SK-N-SH (cell line): ENCODE measurements around the gene RELB. TPM values are rescaled to one million over a fixed set of nuclear protein-coding genes. Genes with fewer than 3 reads are reported as not detected.

Experiments used
- CTCF ChIA-PET: fragments of 300-600, 350-600 bp; formaldehyde crosslinking; extraction: SDS; loops from one replicate; lab custom pipeline; 2021; lab: Yijun Ruan, JAX
- POLR2A ChIA-PET: fragments of 350-600 bp; sonication (Branson Sonifier 250); formaldehyde crosslinking; extraction: SDS; loops from one replicate; lab custom pipeline; 2020; ENCODE audit warnings: antibody characterized with exemption, inconsistent platforms; lab: Yijun Ruan, JAX
- DNase-seq: peaks from one replicate; pipeline ENCODE4 v3.0.0; 2012
- H2AFZ ChIP-seq: fragments of 200-600 bp; sonication (generic); 2 replicates; pipeline ENCODE4 v1.8.1; 2016; ENCODE audit warnings: antibody characterized with exemption, mild to moderate bottlenecking, low read depth
- H3F3A ChIP-seq: fragments of 200-600 bp; sonication (generic); replicated peaks from 2 replicates; pipeline ENCODE3; 2016; ENCODE audit warnings: antibody characterized with exemption, mild to moderate bottlenecking; ENCODE audit not compliant: insufficient read depth
- H3K27ac ChIP-seq, 2 experiments: fragments of 200-500 bp in 1 of 2; fragments of 200-600 bp in 1 of 2; sonication (Bioruptor generic) in 1 of 2; sonication (generic), shearing (Covaris generic) in 1 of 2; 2 replicates each; pipeline versions ENCODE4 v1.5.1 to v1.6.1; 2014 to 2016; ENCODE audit warnings: low read depth in 2 of 2, inconsistent platforms in 1 of 2, low read length in 1 of 2, mild to moderate bottlenecking in 1 of 2, mixed read lengths in 1 of 2
- H3K27me3 ChIP-seq: fragments of 200-600 bp; sonication (generic), shearing (Covaris generic); 2 replicates; pipeline ENCODE4 v1.6.1; 2016; ENCODE audit warnings: mixed run types; ENCODE audit not compliant: insufficient read depth
- H3K36me3 ChIP-seq, 2 experiments: fragments of 200-500 bp in 1 of 2; fragments of 200-600 bp in 1 of 2; sonication (Bioruptor generic) in 1 of 2; sonication (generic) in 1 of 2; replicated peaks in 1 of 2; 2 replicates each; pipeline versions ENCODE3 to v1.5.1; 2014 to 2016; ENCODE audit warnings: low read length in 1 of 2, mild to moderate bottlenecking in 1 of 2; ENCODE audit not compliant: insufficient read depth in 2 of 2, control insufficient read depth in 1 of 2
- H3K4me1 ChIP-seq, 2 experiments: fragments of 200-500 bp in 1 of 2; fragments of 200-600 bp in 1 of 2; sonication (Bioruptor generic) in 1 of 2; sonication (generic), shearing (Covaris generic) in 1 of 2; 2 replicates each; pipeline versions ENCODE4 v1.5.1 to v1.6.1; 2014 to 2016; ENCODE audit warnings: low read depth in 1 of 2, low read length in 1 of 2, mixed run types in 1 of 2; ENCODE audit not compliant: insufficient read depth in 2 of 2, control insufficient read depth in 1 of 2
- H3K4me2 ChIP-seq: fragments of 200-600 bp; sonication (generic), shearing (Covaris generic); 2 replicates; pipeline ENCODE4 v1.6.1; 2017; ENCODE audit warnings: mixed run types
- H3K4me3 ChIP-seq, 2 experiments: fragments of 200-500 bp in 1 of 2; fragments of 200-600 bp in 1 of 2; sonication (Bioruptor generic) in 1 of 2; sonication (generic), shearing (Covaris generic) in 1 of 2; 2 replicates each; pipeline versions ENCODE4 v1.5.1 to v1.8.1; 2014 to 2016; ENCODE audit warnings: low read depth in 2 of 2, inconsistent platforms in 1 of 2, low read length in 1 of 2, mild to moderate bottlenecking in 1 of 2, mixed read lengths in 1 of 2, moderate library complexity in 1 of 2
- H3K79me2 ChIP-seq: fragments of 200-600 bp; sonication (generic); 2 replicates; pipeline ENCODE4 v1.8.1; 2017; ENCODE audit warnings: mild to moderate bottlenecking; ENCODE audit not compliant: insufficient read depth
- H3K9ac ChIP-seq: fragments of 200-600 bp; sonication (generic); 2 replicates; pipeline ENCODE4 v1.6.1; 2017; ENCODE audit warnings: mixed run types
- H3K9me2 ChIP-seq: fragments of 200-600 bp; sonication (generic); 2 replicates; pipeline ENCODE4 v1.6.1; 2017; ENCODE audit warnings: mixed run types
- H3K9me3 ChIP-seq: fragments of 200-600 bp; sonication (generic); 2 replicates; pipeline ENCODE4 v1.6.1; 2017; ENCODE audit warnings: mixed run types, mild to moderate bottlenecking, moderate library complexity
- H4K20me1 ChIP-seq: fragments of 200-600 bp; sonication (generic); 2 replicates; pipeline ENCODE4 v1.6.1; 2017; ENCODE audit warnings: mild to moderate bottlenecking, mixed run types; ENCODE audit not compliant: insufficient read depth
- ELF1 ChIP-seq: IDR thresholded peaks from 2 replicates; pipeline ENCODE4 v1.4.0; 2012
- EZH2phosphoT487 ChIP-seq: fragments of 200-600 bp; sonication (generic); IDR thresholded peaks from 2 replicates; pipeline ENCODE4 v1.6.1; 2017; ENCODE audit warnings: low read depth, mixed run types, mild to moderate bottlenecking, antibody characterized with exemption, moderate library complexity, borderline replicate concordance
- GABPA ChIP-seq: IDR thresholded peaks from 2 replicates; pipeline ENCODE4 v1.4.0; 2012; ENCODE audit warnings: low read depth, mild to moderate bottlenecking
- GATA2 ChIP-seq: sonication (generic); formaldehyde crosslinking; IDR thresholded peaks from 2 replicates; pipeline ENCODE4 v1.5.0; 2020; ENCODE audit warnings: mild to moderate bottlenecking, missing genetic modification reagents
- IRF3 ChIP-seq: fragments of 150-350 bp; IDR thresholded peaks from 2 replicates; pipeline ENCODE4 v1.6.1; 2016; ENCODE audit warnings: mild to moderate bottlenecking, low read depth, low read length
- JUND ChIP-seq: IDR thresholded peaks from 2 replicates; pipeline ENCODE4 v1.4.0; 2012
- MEF2A ChIP-seq: IDR thresholded peaks from 2 replicates; pipeline ENCODE4 v1.4.0; 2012; ENCODE audit warnings: low read depth, borderline replicate concordance
- MXI1 ChIP-seq: IDR thresholded peaks from 2 replicates; pipeline ENCODE4 v1.6.1; 2012; ENCODE audit warnings: mild to moderate bottlenecking, low read depth, low read length, improper control_type of control experiment
- NRF1 ChIP-seq: IDR thresholded peaks from 2 replicates; pipeline ENCODE4 v1.6.1; 2012; ENCODE audit warnings: low read depth, mild to moderate bottlenecking, low read length
- POLR2AphosphoS5 ChIP-seq: IDR thresholded peaks from 2 replicates; pipeline ENCODE4 v1.6.1; 2012; ENCODE audit warnings: low read depth, low read length
- RAD21 ChIP-seq: IDR thresholded peaks from 2 replicates; pipeline ENCODE4 v1.6.1; 2012; ENCODE audit warnings: mild to moderate bottlenecking, low read length
- RCOR1 ChIP-seq: fragments of 150-350 bp; IDR thresholded peaks from 2 replicates; pipeline ENCODE4 v1.6.1; 2017; ENCODE audit warnings: antibody characterized with exemption, low read length
- SMC3 ChIP-seq: IDR thresholded peaks from 2 replicates; pipeline ENCODE4 v1.6.1; 2012; ENCODE audit warnings: low read depth, low read length, improper control_type of control experiment
- TAF1 ChIP-seq: IDR thresholded peaks from 2 replicates; pipeline ENCODE4 v1.6.1; 2012; ENCODE audit warnings: low read depth, mild to moderate bottlenecking, low read length, moderate library complexity, borderline replicate concordance
- USF1 ChIP-seq: IDR thresholded peaks from 2 replicates; pipeline ENCODE4 v1.4.0; 2012; ENCODE audit warnings: low read depth, borderline replicate concordance
- YY1 ChIP-seq: IDR thresholded peaks from 2 replicates; pipeline ENCODE4 v1.4.0; 2012; ENCODE audit warnings: low read depth, mild to moderate bottlenecking
- ZBTB33 ChIP-seq: IDR thresholded peaks from 2 replicates; pipeline ENCODE4 v1.4.0; 2012; ENCODE audit warnings: low read depth, borderline replicate concordance
- WGBS: methylation state at CpG from one replicate; pipeline ENCODE4 v1.1.6; 2017; ENCODE audit warnings: low lambda C conversion rate; 5-methylcytosine and 5-hydroxymethylcytosine counted together
- polyA plus RNA-seq, 3 experiments: library from polyadenylated mRNA; depleted of rRNA; stranded (reverse); fragments of >200 nt; gene quantifications; 2 replicates each; pipeline ENCODE4 v1.2.3, GENCODE V29; 2012
- TF ChIP-seq, protein P1 (sequence below): IDR thresholded peaks from 2 replicates; pipeline ENCODE4 v1.4.0; 2012; ENCODE audit warnings: low read depth
- TF ChIP-seq, protein P2 (sequence below): fragments of 200-600 bp; sonication (generic); IDR thresholded peaks from 2 replicates; pipeline ENCODE4 v1.6.1; 2017; ENCODE audit warnings: antibody characterized with exemption, mild to moderate bottlenecking, moderate library complexity

Gene RELB
- polyA plus RNA-seq, 1 of the 3 experiments (the other 2 are of a cell fraction) = 12.6 TPM

- 80% methylated on average over 6 of the region's 6 CpGs for WGBS
- Histone ChIP-seq H3K27me3 (no peaks in the 10 kb centered on the region), H3F3A (peaks cover 5% of the 10 kb centered on the region), H3K4me2 (no peak overlapping the region), H2AFZ (no peak overlapping the region), H3K36me3 (peaks cover 0 to 14% of the 10 kb centered on the region in 2 experiments), H3K79me2 (no peaks in the 10 kb centered on the region), H3K4me3 (no peak overlapping the region), H3K27ac (no peak overlapping the region), H3K9ac (no peak overlapping the region), H3K9me3 (no peaks in the 10 kb centered on the region), H4K20me1 (no peaks in the 10 kb centered on the region), H3K9me2 (no peaks in the 10 kb centered on the region), H3K4me1 (no peaks in the 10 kb centered on the region)
- TF ChIP-seq MEF2A (no peak), EZH2phosphoT487 (no peak), MXI1 (no peak), USF1 (no peak), ELF1 (no peak), SMC3 (no peak), ZBTB33 (no peak), GATA2 (CRISPR knock-in tag) (no peak), RCOR1 (no peak), TAF1 (no peak), YY1 (no peak), NRF1 (no peak), IRF3 (no peak), POLR2AphosphoS5 (no peak), GABPA (no peak), RAD21 (no peak), JUND (no peak)
- TF ChIP-seq, protein P1, sequence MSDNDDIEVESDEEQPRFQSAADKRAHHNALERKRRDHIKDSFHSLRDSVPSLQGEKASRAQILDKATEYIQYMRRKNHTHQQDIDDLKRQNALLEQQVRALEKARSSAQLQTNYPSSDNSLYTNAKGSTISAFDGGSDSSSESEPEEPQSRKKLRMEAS = no peak
- TF ChIP-seq, protein P2, sequence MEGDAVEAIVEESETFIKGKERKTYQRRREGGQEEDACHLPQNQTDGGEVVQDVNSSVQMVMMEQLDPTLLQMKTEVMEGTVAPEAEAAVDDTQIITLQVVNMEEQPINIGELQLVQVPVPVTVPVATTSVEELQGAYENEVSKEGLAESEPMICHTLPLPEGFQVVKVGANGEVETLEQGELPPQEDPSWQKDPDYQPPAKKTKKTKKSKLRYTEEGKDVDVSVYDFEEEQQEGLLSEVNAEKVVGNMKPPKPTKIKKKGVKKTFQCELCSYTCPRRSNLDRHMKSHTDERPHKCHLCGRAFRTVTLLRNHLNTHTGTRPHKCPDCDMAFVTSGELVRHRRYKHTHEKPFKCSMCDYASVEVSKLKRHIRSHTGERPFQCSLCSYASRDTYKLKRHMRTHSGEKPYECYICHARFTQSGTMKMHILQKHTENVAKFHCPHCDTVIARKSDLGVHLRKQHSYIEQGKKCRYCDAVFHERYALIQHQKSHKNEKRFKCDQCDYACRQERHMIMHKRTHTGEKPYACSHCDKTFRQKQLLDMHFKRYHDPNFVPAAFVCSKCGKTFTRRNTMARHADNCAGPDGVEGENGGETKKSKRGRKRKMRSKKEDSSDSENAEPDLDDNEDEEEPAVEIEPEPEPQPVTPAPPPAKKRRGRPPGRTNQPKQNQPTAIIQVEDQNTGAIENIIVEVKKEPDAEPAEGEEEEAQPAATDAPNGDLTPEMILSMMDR = no peak
- ChIA-PET POLR2A (no interaction called here), CTCF (interaction anchor here (1.2 to 4.5 kb wide), 2 partner anchors 14 to 28 kb away, joined by 4 to 13 read pairs; no protein-coding TSS in a partner anchor)
- no peak for DNase-seq
Measured at GRCh38 chr19:45030825-45031224, 29.6 kb downstream of the RELB start.
